ENCODE measurements around the gene SLC25A29. TPM values are rescaled to one million over a fixed set of nuclear protein-coding genes. Genes with fewer than 3 reads are reported as not detected.

SLC25A29 gene
- total RNA-seq, 4 donors from 2014 or later: 36.4 to 65.4 (median 52.9) TPM

- Histone ChIP-seq H3K4me3 (peak overlapping the region; percentile 73 to 98), H3K36me3 (no peaks in the 10 kb centered on the region), H3K9me3 (no peaks in the 10 kb centered on the region), H3K4me1 (peaks cover 0 to 73% (median 18%) of the 10 kb centered on the region in 3 donors), H3K27me3 (no peaks in the 10 kb centered on the region), H3K27ac (peak overlapping the region; percentile 53 to 95 (median 84))
- TF ChIP-seq POLR2A (IDR thresholded peaks at IDR 0.05) (no peak), CTCF (IDR thresholded peaks at IDR 0.05) (no peak), EP300 (IDR thresholded peaks at IDR 0.05) (no peak), POLR2AphosphoS5 (IDR thresholded peaks at IDR 0.05) (no peak)
- 0% methylated on average over 4 of the region's 65 CpGs; no CpG with 5 or more reads in 1 of the 2 donors for WGBS, 2 donors (ENCODE audit: low coverage in 1 of 2)
- ATAC-seq: peak; percentile 2
Measured at GRCh38 chr14:100305324-100306100, 732 bp downstream of the SLC25A29 start.

- H3K4me1 ChIP-seq: peaks cover 0 to 75% (median 18%) of the 10 kb centered on the region in 3 donors
- peak; percentile 6 for ATAC-seq
Measured at GRCh38 chr14:100304825-100305323, 1.4 kb downstream of the SLC25A29 start.

GRCh38 chr14:100303925-100304324 is 2.3 kb downstream of the SLC25A29 start:
- peak overlapping the region in 3 of 4 donors; percentile 13 to 91 (median 78) for H3K27ac ChIP-seq
- H3K4me3 ChIP-seq: no peak overlapping the region
- H3K27me3 ChIP-seq: no peaks in the 10 kb centered on the region
- H3K36me3 ChIP-seq: peaks cover 0 to 3% of the 10 kb centered on the region in 2 donors
- peaks cover 0 to 73% (median 18%) of the 10 kb centered on the region in 3 donors for H3K4me1 ChIP-seq
- H3K9me3 ChIP-seq: no peaks in the 10 kb centered on the region
- no peak for TF ChIP-seq CTCF (IDR thresholded peaks at IDR 0.05)
- TF ChIP-seq EP300 (IDR thresholded peaks at IDR 0.05): no peak
- no peak for TF ChIP-seq POLR2AphosphoS5 (IDR thresholded peaks at IDR 0.05)
- no peak for TF ChIP-seq POLR2A (IDR thresholded peaks at IDR 0.05)
- ATAC-seq: no peak
- 75% methylated on average over 1 of the region's 4 CpGs; no CpG with 5 or more reads in 1 of the 2 donors for WGBS, 2 donors (ENCODE audit: low coverage in 1 of 2)

More at GRCh38 chr14:100304825-100305323, 1.4 kb downstream of the SLC25A29 start:
- H3K27ac ChIP-seq: peak overlapping the region; percentile 53 to 95 (median 84)
- no peaks in the 10 kb centered on the region for H3K36me3 ChIP-seq
- no peaks in the 10 kb centered on the region for H3K9me3 ChIP-seq
- H3K27me3 ChIP-seq: no peaks in the 10 kb centered on the region
- H3K4me3 ChIP-seq: peak overlapping the region; percentile 73 to 98
- 16% methylated on average over 8 of the region's 23 CpGs; no CpG with 5 or more reads in 1 of the 2 donors for WGBS, 2 donors (ENCODE audit: low coverage in 1 of 2)
- TF ChIP-seq EP300 (IDR thresholded peaks at IDR 0.05) (no peak), POLR2AphosphoS5 (IDR thresholded peaks at IDR 0.05) (peak; percentile 8), POLR2A (IDR thresholded peaks at IDR 0.05) (peak in 1 of 2 donors; percentile 26), CTCF (IDR thresholded peaks at IDR 0.05) (no peak)

- TF ChIP-seq POLR2A (IDR thresholded peaks at IDR 0.05): no peak
- peak in 3 of 4 experiments; percentile 35 to 53 (median 47) for TF ChIP-seq CTCF (IDR thresholded peaks at IDR 0.05)
- Histone ChIP-seq H3K4me1 (peaks cover 0 to 73% (median 18%) of the 10 kb centered on the region in 3 donors), H3K36me3 (peaks cover 0 to 11% of the 10 kb centered on the region in 2 donors), H3K27ac (peak overlapping the region in 3 of 4 donors; percentile 13 to 91 (median 78)), H3K27me3 (no peaks in the 10 kb centered on the region), H3K4me3 (no peak overlapping the region), H3K9me3 (no peaks in the 10 kb centered on the region)
- ATAC-seq: no peak
- 31 to 73% methylated on average over 3 to 4 of the region's 8 CpGs for WGBS, 2 donors (ENCODE audit: low coverage in 1 of 2)
Measured at GRCh38 chr14:100303179-100303578, 3.1 kb downstream of the SLC25A29 start.

Data from gastroesophageal sphincter (tissue), 4 donors.